Neural cell (in vitro differentiated cells): ENCODE results near the gene EFEMP1. TPM values are rescaled to one million over a fixed set of nuclear protein-coding genes. Genes with fewer than 3 reads are reported as not detected.

ENCODE experiments used
- H2AFZ ChIP-seq: fragments of 200-600, 300-800 bp; sonication (generic), shearing (Covaris generic); 2 replicates; pipeline ENCODE4 v1.6.0; 2014; ENCODE audit warnings: low read depth, mild to moderate bottlenecking, antibody characterized with exemption, low read length, moderate library complexity
- H3F3A ChIP-seq: fragments of 200-600 bp; shearing (Covaris generic); 2 replicates; pipeline ENCODE4 v1.6.1; 2016; ENCODE audit warnings: mild to moderate bottlenecking, moderate library complexity, mixed read lengths, antibody characterized with exemption, low read length; ENCODE audit not compliant: insufficient read depth, poor library complexity, severe bottlenecking
- H3K27ac ChIP-seq: fragments of 200-600, 300-800 bp; sonication (generic), shearing (Covaris generic); 2 replicates; pipeline ENCODE4 v1.5.1; 2014; ENCODE audit warnings: mild to moderate bottlenecking, low read length, moderate library complexity
- H3K27me3 ChIP-seq: fragments of 300-800, 200-600 bp; sonication (generic), shearing (Covaris generic); 2 replicates; pipeline ENCODE4 v1.6.0; 2014; ENCODE audit warnings: mild to moderate bottlenecking, low read depth, low read length, moderate library complexity; ENCODE audit not compliant: insufficient read depth
- H3K36me3 ChIP-seq: fragments of 300-800, 200-600 bp; sonication (generic), shearing (Covaris generic); 2 replicates; pipeline ENCODE4 v1.5.1; 2014; ENCODE audit warnings: mild to moderate bottlenecking, antibody characterized with exemption, low read length, moderate library complexity; ENCODE audit not compliant: insufficient read depth
- H3K4me2 ChIP-seq: fragments of 300-800, 200-600 bp; sonication (generic), shearing (Covaris generic); 2 replicates; pipeline ENCODE4 v1.6.0; 2014; ENCODE audit warnings: mild to moderate bottlenecking, low read length
- H3K4me3 ChIP-seq: fragments of 300-800, 200-600 bp; sonication (generic), shearing (Covaris generic); 2 replicates; pipeline ENCODE4 v1.5.1; 2014; ENCODE audit warnings: mild to moderate bottlenecking, low read length, moderate library complexity
- H3K79me2 ChIP-seq: fragments of 200-600 bp; shearing (Covaris generic); replicated peaks from 2 replicates; pipeline ENCODE4 v1.6.0; 2014; ENCODE audit warnings: mild to moderate bottlenecking, low read length, moderate library complexity; ENCODE audit not compliant: insufficient read depth
- H3K9ac ChIP-seq: fragments of 300-800, 200-600 bp; sonication (generic), shearing (Covaris generic); 2 replicates; pipeline ENCODE4 v1.6.1; 2016; ENCODE audit warnings: mild to moderate bottlenecking, low read length, mixed read lengths
- H3K9me2 ChIP-seq: fragments of 200-600 bp; shearing (Covaris generic); 2 replicates; pipeline ENCODE4 v1.6.1; 2016; ENCODE audit warnings: mild to moderate bottlenecking, low read length, mixed read lengths; ENCODE audit not compliant: insufficient read depth
- H3K9me3 ChIP-seq: fragments of 200-600, 300-800 bp; sonication (generic), shearing (Covaris generic); 2 replicates; pipeline ENCODE4 v1.6.1; 2016; ENCODE audit warnings: mild to moderate bottlenecking, mixed run types, low read length, moderate library complexity, mixed read lengths
- H4K20me1 ChIP-seq: fragments of 200-600 bp; shearing (Covaris generic); 2 replicates; pipeline ENCODE4 v1.6.1; 2016; ENCODE audit warnings: mild to moderate bottlenecking, mixed run types; ENCODE audit not compliant: insufficient read depth
- CTCF ChIP-seq: fragments of 450-650 bp; IDR thresholded peaks from 2 replicates; pipeline ENCODE4 v1.5.1; 2014; ENCODE audit warnings: antibody characterized with exemption, mild to moderate bottlenecking, moderate library complexity; ENCODE audit not compliant: poor library complexity, severe bottlenecking
- EP300 ChIP-seq: fragments of 450-650 bp; conservative IDR thresholded peaks from 2 replicates; pipeline ENCODE4 v1.6.1; 2014; ENCODE audit warnings: antibody characterized with exemption, mild to moderate bottlenecking, moderate library complexity; ENCODE audit not compliant: poor library complexity, severe bottlenecking
- EZH2 ChIP-seq: fragments of 200-600, 300-800 bp; shearing (Covaris generic), sonication (generic); IDR thresholded peaks from 2 replicates; pipeline ENCODE4 v1.6.1; 2014; ENCODE audit warnings: antibody characterized with exemption, low read length, borderline replicate concordance, mild to moderate bottlenecking; ENCODE audit not compliant: insufficient read depth, poor library complexity, severe bottlenecking
- MXI1 ChIP-seq: fragments of 450-650 bp; conservative IDR thresholded peaks from 2 replicates; pipeline ENCODE4 v1.6.1; 2014; ENCODE audit warnings: antibody characterized with exemption, mild to moderate bottlenecking; ENCODE audit not compliant: poor library complexity, severe bottlenecking
- POLR2AphosphoS5 ChIP-seq: IDR thresholded peaks from 2 replicates; pipeline ENCODE4 v1.6.1; 2012
- RAD21 ChIP-seq: fragments of 450-650 bp; conservative IDR thresholded peaks from 2 replicates; pipeline ENCODE4 v1.6.1; 2014; ENCODE audit warnings: antibody characterized with exemption, mild to moderate bottlenecking, moderate library complexity
- REST ChIP-seq: IDR thresholded peaks from 2 replicates; pipeline ENCODE4 v1.6.1; 2012; ENCODE audit warnings: borderline replicate concordance
- SMC3 ChIP-seq: fragments of 450-650 bp; conservative IDR thresholded peaks from 2 replicates; pipeline ENCODE4 v1.6.1; 2014; ENCODE audit warnings: antibody characterized with exemption, mild to moderate bottlenecking, moderate library complexity; ENCODE audit not compliant: poor library complexity
- TAF1 ChIP-seq: IDR thresholded peaks from 2 replicates; pipeline ENCODE4 v1.6.1; 2012; ENCODE audit warnings: low read depth
- polyA plus RNA-seq: library from polyadenylated mRNA; depleted of rRNA; stranded (reverse); fragments of >200 nt; gene quantifications from 2 replicates; pipeline ENCODE4 v1.2.3, GENCODE V29; 2014

Gene EFEMP1
- polyA plus RNA-seq, 1 donor from 2014 or later: 2.7 TPM

- Histone ChIP-seq H3K4me2 (no peak overlapping the region), H2AFZ (no peak overlapping the region), H3F3A (no peaks in the 10 kb centered on the region), H3K36me3 (no peaks in the 10 kb centered on the region), H3K9ac (no peak overlapping the region), H3K9me2 (no peaks in the 10 kb centered on the region), H3K79me2 (no peaks in the 10 kb centered on the region), H3K27ac (no peak overlapping the region), H3K27me3 (no peaks in the 10 kb centered on the region), H3K4me3 (no peak overlapping the region), H4K20me1 (no peaks in the 10 kb centered on the region), H3K9me3 (no peaks in the 10 kb centered on the region)
- TF ChIP-seq TAF1 (no peak), REST (no peak), SMC3 (no peak), CTCF (no peak), POLR2AphosphoS5 (no peak), EZH2 (no peak), RAD21 (no peak), EP300 (no peak), MXI1 (no peak)
Measured at GRCh38 chr2:55865096-55865835, 58.3 kb downstream of the EFEMP1 start.

- Histone ChIP-seq H3K4me3 (no peak overlapping the region), H3K9me2 (no peaks in the 10 kb centered on the region), H3K36me3 (no peaks in the 10 kb centered on the region), H3K4me2 (no peak overlapping the region), H3K27ac (no peak overlapping the region), H3K9me3 (no peaks in the 10 kb centered on the region), H3K9ac (no peak overlapping the region), H2AFZ (no peak overlapping the region), H3F3A (no peaks in the 10 kb centered on the region), H3K79me2 (no peaks in the 10 kb centered on the region), H4K20me1 (no peaks in the 10 kb centered on the region), H3K27me3 (no peaks in the 10 kb centered on the region)
- TF ChIP-seq MXI1: no peak
Measured at GRCh38 chr2:55864351-55865084, 59.1 kb downstream of the EFEMP1 start.
